Tibial nerve (tissue), 4 donors: ENCODE data around the gene BRMS1.

Experiments
- EP300 ChIP-seq, 2 donors: sonication (generic); formaldehyde crosslinking; IDR thresholded peaks; one replicate each; pipeline ENCODE4 v1.6.1; 2017; ENCODE audit warnings: antibody characterized with exemption in 2 of 2, mild to moderate bottlenecking in 1 of 2
- POLR2A ChIP-seq, 2 donors: fragments of 450-650 bp; IDR thresholded peaks; one replicate each; pipeline ENCODE4 v1.6.1; 2017; ENCODE audit warnings: antibody characterized with exemption in 2 of 2, mild to moderate bottlenecking in 2 of 2, moderate library complexity in 2 of 2
- TF ChIP-seq, protein P1 (sequence below), 5 experiments: fragments of 200-600 bp in 3 of 5; fragments of 450-650 bp in 2 of 5; sonication (generic) in 3 of 5; IDR thresholded peaks; one replicate each; pipeline ENCODE4 v1.5.1; 2016 to 2019; ENCODE audit warnings: antibody characterized with exemption in 5 of 5, mild to moderate bottlenecking in 3 of 5, moderate library complexity in 2 of 5

DNA sequence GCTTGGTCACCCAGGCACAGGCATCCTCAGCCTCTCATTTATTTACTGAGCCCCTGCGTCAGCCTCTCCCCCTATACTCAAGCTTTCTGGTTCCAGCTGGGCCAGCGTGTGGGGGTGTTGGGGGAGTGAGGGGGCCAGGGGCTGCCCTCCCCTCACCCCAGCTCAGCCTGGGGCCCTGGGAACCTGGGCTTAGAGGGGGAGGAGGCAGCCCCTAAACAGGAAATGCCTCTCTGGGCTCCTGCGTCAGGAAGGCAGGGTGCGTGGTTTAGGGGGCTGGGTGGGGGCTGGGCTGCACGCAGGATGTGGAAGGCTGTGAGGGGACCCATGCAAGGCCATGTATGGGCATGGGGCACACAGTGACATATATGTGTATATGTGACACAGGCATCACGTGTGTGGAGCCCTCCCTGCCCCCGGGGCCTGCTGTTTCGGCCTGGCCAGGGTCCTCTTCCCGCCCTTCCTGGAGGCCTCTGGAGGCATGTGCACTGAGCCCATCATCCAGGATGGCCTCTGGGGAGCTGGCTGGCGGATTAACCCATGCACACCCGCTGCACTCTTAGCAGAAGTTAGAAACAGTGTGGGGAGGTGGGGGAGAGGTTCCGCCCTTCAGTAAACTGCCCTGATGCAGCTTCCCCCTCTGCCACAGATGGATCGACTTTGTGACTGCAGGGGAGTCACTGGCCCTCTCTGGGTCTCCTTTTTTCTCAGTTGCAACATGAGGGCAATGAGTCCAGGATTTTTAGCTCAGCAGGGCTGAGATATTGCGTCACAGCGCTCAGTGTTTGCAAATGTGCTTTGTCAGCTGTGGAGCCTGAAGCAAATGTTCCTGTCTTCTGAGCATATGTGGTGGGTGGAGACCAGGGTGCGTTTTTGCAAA, 26.9 kb downstream of the BRMS1 start:
- TF ChIP-seq, protein P1, sequence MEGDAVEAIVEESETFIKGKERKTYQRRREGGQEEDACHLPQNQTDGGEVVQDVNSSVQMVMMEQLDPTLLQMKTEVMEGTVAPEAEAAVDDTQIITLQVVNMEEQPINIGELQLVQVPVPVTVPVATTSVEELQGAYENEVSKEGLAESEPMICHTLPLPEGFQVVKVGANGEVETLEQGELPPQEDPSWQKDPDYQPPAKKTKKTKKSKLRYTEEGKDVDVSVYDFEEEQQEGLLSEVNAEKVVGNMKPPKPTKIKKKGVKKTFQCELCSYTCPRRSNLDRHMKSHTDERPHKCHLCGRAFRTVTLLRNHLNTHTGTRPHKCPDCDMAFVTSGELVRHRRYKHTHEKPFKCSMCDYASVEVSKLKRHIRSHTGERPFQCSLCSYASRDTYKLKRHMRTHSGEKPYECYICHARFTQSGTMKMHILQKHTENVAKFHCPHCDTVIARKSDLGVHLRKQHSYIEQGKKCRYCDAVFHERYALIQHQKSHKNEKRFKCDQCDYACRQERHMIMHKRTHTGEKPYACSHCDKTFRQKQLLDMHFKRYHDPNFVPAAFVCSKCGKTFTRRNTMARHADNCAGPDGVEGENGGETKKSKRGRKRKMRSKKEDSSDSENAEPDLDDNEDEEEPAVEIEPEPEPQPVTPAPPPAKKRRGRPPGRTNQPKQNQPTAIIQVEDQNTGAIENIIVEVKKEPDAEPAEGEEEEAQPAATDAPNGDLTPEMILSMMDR (IDR thresholded peaks at IDR 0.05), result no peak
- TF ChIP-seq POLR2A (IDR thresholded peaks at IDR 0.05) (no peak), EP300 (IDR thresholded peaks at IDR 0.05) (peak in 1 of 2 donors; percentile 58)
